Spleen (tissue), 11 donors: ENCODE measurements around the gene SLC4A2. TPM values are rescaled to one million over a fixed set of nuclear protein-coding genes. Genes with fewer than 3 reads are reported as not detected.
A peak's percentile ranks its signal among the peaks of the same experiment; 100 is the strongest.

Experiments used
- DNase-seq: peaks from one replicate; pipeline ENCODE4 v3.0.0-alpha.2; 2020
- H3K27ac ChIP-seq, 8 donors: fragments of 200-600 bp; sonication (generic) in 7 of 8; 1 replicate in 4 of 8; 2 replicates in 4 of 8; pipeline versions ENCODE4 v1.5.0 to v1.8.0; 2016 to 2021; ENCODE audit warnings: inconsistent platforms in 4 of 8, mild to moderate bottlenecking in 4 of 8, moderate library complexity in 1 of 8
- H3K27me3 ChIP-seq, 7 donors: fragments of 200-600 bp; sonication (generic) in 6 of 7; replicated peaks in 1 of 7; 1 replicate in 4 of 7; 2 replicates in 3 of 7; pipeline versions ENCODE4 v1.5.0 to v1.8.0; 2016 to 2021; ENCODE audit warnings: inconsistent platforms in 3 of 7, mild to moderate bottlenecking in 1 of 7
- H3K36me3 ChIP-seq, 6 donors: fragments of 200-600 bp; sonication (generic) in 5 of 6; 1 replicate in 4 of 6; 2 replicates in 2 of 6; pipeline versions ENCODE4 v1.5.0 to v1.8.0; 2016 to 2021; ENCODE audit warnings: inconsistent platforms in 2 of 6
- H3K4me1 ChIP-seq, 6 donors: fragments of 200-600 bp; sonication (generic) in 5 of 6; 1 replicate in 3 of 6; 2 replicates in 3 of 6; pipeline versions ENCODE4 v1.5.0 to v1.8.0; 2016 to 2021; ENCODE audit warnings: inconsistent platforms in 3 of 6
- H3K4me3 ChIP-seq, 8 donors: fragments of 200-600 bp; sonication (generic) in 7 of 8; 1 replicate in 4 of 8; 2 replicates in 4 of 8; pipeline versions ENCODE4 v1.5.0 to v1.8.0; 2016 to 2021; ENCODE audit warnings: inconsistent platforms in 4 of 8, mild to moderate bottlenecking in 4 of 8, moderate library complexity in 2 of 8
- H3K9me3 ChIP-seq, 8 donors: fragments of 200-600 bp; sonication (generic) in 7 of 8; 1 replicate in 4 of 8; 2 replicates in 4 of 8; pipeline versions ENCODE4 v1.5.0 to v1.8.0; 2016 to 2021; ENCODE audit warnings: inconsistent platforms in 4 of 8
- CTCF ChIP-seq, 11 experiments: fragments of 200-600 bp in 7 of 11; fragments of 450-650 bp in 4 of 11; sonication (generic) in 4 of 11; IDR thresholded peaks in 8 of 11; conservative IDR thresholded peaks in 3 of 11; 1 replicate in 7 of 11; 2 replicates in 4 of 11; pipeline versions ENCODE4 v1.4.0 to v1.8.0; 2016 to 2021; ENCODE audit warnings: antibody characterized with exemption in 11 of 11, inconsistent platforms in 4 of 11, mild to moderate bottlenecking in 1 of 11
- POLR2A ChIP-seq, 3 donors: fragments of 450-650 bp; IDR thresholded peaks; one replicate each; pipeline ENCODE4 v1.5.1; 2017; ENCODE audit warnings: antibody characterized with exemption in 3 of 3, mild to moderate bottlenecking in 1 of 3
- POLR2AphosphoS5 ChIP-seq, 3 donors: sonication (generic); formaldehyde crosslinking; IDR thresholded peaks; one replicate each; pipeline ENCODE4 v1.5.1; 2017; ENCODE audit warnings: antibody characterized with exemption in 3 of 3
- WGBS, 5 donors: extraction: QIAGEN DNeasy Blood & Tissue Kit in 3 of 5; methylation state at CpG; one replicate each; pipeline versions ENCODE4 v1.1.5 to v1.1.7; 2013 to 2018; 5-methylcytosine and 5-hydroxymethylcytosine counted together
- intact Hi-C: fragments of 100-400 bp; cut with DNase I; formaldehyde crosslinking; loops from one replicate; pipeline ENCODE4 v1.15.0; 2023; ENCODE audit warnings: low total_unique reads
- polyA plus RNA-seq, 3 donors: library from polyadenylated mRNA; stranded (reverse); fragments of 200-250 nt; gene quantifications; one replicate each; pipeline ENCODE4 v1.2.1, GENCODE V29; 2013
- total RNA-seq, 7 donors: library from RNA; depleted of rRNA in 3 of 7; stranded (reverse); fragments of >200 nt in 3 of 7; fragmentation: NEBNext Ultra II Directional in 4 of 7; extraction: Animal tissue kit (Norgen Biotek cat#: 25700) in 4 of 7; gene quantifications; one replicate each; pipeline versions ENCODE4 v1.1.0 to v1.2.1, GENCODE V29; 2016 to 2021
- donor health status: healthy with polysubstance abuse.
- donor health status: DM: no; HTN: no; CAD: no; lungs with moderate emphysema.
- donor health status: DM: no; HTN: no; CAD: no.
- donor health status: Bipolar disorder and iron deficiency.
- donor health status: healthy.
- donor health status: DM: no; HTN: no; CAD: no.
- donor health status: DM: yes; HTN: yes; CAD: no.

The SLC4A2 gene
- total and polyA plus RNA-seq, 10 donors, result 43.9 to 122 (median 90.9) TPM

- H3K4me3 ChIP-seq, result peak overlapping the region in 2 of 8 donors; percentile 81 to 94
- TF ChIP-seq CTCF (IDR thresholded peaks at IDR 0.05 in 8 of 11, conservative IDR thresholded peaks at IDR 0.05 in 3 of 11) (no peak), POLR2AphosphoS5 (IDR thresholded peaks at IDR 0.05) (no peak), POLR2A (IDR thresholded peaks at IDR 0.05) (no peak)
- intact Hi-C loops, result no loop called here
- no peaks in the 10 kb centered on the region for H3K9me3 ChIP-seq
- peaks cover 53 to 86% (median 75%) of the 10 kb centered on the region in 6 donors for H3K4me1 ChIP-seq
- peak overlapping the region; percentile 59 to 88 (median 80) for H3K27ac ChIP-seq
- peaks cover 0 to 30% (median 0%) of the 10 kb centered on the region in 7 donors for H3K27me3 ChIP-seq
- 44 to 55% (median 47%) methylated on average over 5 of the region's 5 CpGs for WGBS, 5 donors
- DNase-seq, result no peak
- peaks cover 0 to 12% (median 0%) of the 10 kb centered on the region in 6 donors for H3K36me3 ChIP-seq
These were observed 25.9 kb downstream of the SLC4A2 start for GRCh38 chr7:151085329-151085690.

DNA sequence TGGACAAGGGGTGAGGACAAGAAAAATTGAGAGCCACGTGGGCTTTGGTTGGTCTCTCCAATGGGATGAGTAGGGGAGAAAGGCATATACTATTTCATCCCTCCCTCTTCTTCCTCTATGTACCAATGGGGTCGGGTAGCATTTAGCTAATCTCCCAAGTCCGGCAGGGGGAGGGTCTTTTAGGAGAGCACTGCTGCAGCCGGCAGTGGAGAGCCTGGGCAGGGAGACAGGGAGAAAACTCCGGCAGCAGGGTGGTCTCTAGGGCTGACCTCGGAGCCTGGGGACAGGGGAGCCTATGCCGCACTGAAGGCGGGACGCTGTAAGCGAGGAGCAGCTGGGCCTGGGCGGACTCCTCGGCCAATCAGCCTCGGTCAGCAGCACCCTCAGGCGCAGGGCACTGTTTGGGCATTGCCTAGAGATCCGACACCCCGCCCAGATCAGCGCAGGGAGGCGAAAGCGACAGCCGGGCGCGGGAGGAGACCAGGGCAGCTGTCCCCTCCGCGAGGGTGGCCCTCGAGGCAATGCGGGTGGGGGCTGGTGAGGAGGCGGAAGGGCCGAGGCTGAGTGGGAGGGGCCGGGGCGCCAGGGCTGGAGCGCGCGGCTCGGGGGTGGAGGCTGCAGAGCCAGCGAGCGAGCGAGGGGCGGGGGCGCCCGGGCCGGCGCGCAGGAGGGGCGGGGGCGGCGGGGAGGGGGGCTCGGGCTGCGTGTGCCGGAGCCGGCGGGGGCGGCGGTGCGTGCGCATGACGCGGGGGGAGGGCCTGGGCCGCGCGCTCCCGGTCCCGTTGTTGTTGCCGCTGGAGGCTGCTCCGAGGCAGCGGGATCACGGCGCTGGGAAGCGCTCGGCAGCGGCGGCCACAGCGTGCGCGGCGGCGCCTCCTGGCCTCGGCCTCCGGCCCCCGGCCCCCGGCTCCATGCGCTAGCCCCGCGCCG lies 26.6 kb downstream of the SLC4A2 start, which contains the start of gene AGAP3:
TSS of gene AGAP3 (plus strand) at position 785 of the 930 bp plus-strand sequence. CDS start 267 bp downstream, outside the sequence.
- WGBS, 5 donors, result 0 to 3% (median 1%) methylated on average over 8 to 83 of the region's 84 CpGs
- peaks cover 0 to 30% (median 0%) of the 10 kb centered on the region in 7 donors for H3K27me3 ChIP-seq
- peaks cover 0 to 12% (median 0%) of the 10 kb centered on the region in 6 donors for H3K36me3 ChIP-seq
- peak within 1 kb of the TSS; percentile 59 to 88 (median 86) for H3K27ac ChIP-seq
- no peaks in the 10 kb centered on the region for H3K9me3 ChIP-seq
- DNase-seq, result peak; percentile 95
- peaks cover 53 to 86% (median 76%) of the 10 kb centered on the region in 6 donors for H3K4me1 ChIP-seq
- TF ChIP-seq POLR2A (IDR thresholded peaks at IDR 0.05), result peak in 2 of 3 donors; percentile 43 to 57
- no peak for TF ChIP-seq CTCF (IDR thresholded peaks at IDR 0.05 in 8 of 11, conservative IDR thresholded peaks at IDR 0.05 in 3 of 11)
- TF ChIP-seq POLR2AphosphoS5 (IDR thresholded peaks at IDR 0.05), result peak; percentile 89 to 92 (median 90)
- intact Hi-C loops, result no loop called here
- H3K4me3 ChIP-seq, result peak within 1 kb of the TSS; percentile 65 to 94 (median 72)

- Histone ChIP-seq H3K36me3 (peaks cover 0 to 4% (median 0%) of the 10 kb centered on the region in 6 donors), H3K27me3 (peaks cover 0 to 30% (median 0%) of the 10 kb centered on the region in 7 donors), H3K4me1 (peaks cover 47 to 86% (median 76%) of the 10 kb centered on the region in 6 donors), H3K4me3 (peak overlapping the region; percentile 65 to 94 (median 72)), H3K9me3 (no peaks in the 10 kb centered on the region), H3K27ac (peak overlapping the region; percentile 31 to 88 (median 82))
- TF ChIP-seq POLR2A (IDR thresholded peaks at IDR 0.05), result no peak
- TF ChIP-seq POLR2AphosphoS5 (IDR thresholded peaks at IDR 0.05), result no peak
- no peak for TF ChIP-seq CTCF (IDR thresholded peaks at IDR 0.05 in 8 of 11, conservative IDR thresholded peaks at IDR 0.05 in 3 of 11)
- intact Hi-C loops, result no loop called here
- peak; percentile 88 for DNase-seq
- WGBS, 5 donors, result 0 to 2% (median 0%) methylated on average over 6 to 55 of the region's 56 CpGs
These were observed 27.4 kb downstream of the SLC4A2 start for GRCh38 chr7:151086802-151087244.
